ENCODE results near the gene FRAT1. TPM values are rescaled to one million over a fixed set of nuclear protein-coding genes. Genes with fewer than 3 reads are reported as not detected.

FRAT1 gene
- total and polyA plus RNA-seq, 2 of the 13 experiments (the other 11 are each of a cell fraction or from before 2014, with no cell fraction given) = 1.7 to 2.3 TPM

GRCh38 chr10:97333601-97334369, 14.7 kb downstream of the FRAT1 start (continued):
- TF ChIP-seq ZNF800 (CRISPR knock-in tag; IDR thresholded peaks at IDR 0.05) (no peak), ZNF782 (CRISPR knock-in tag; IDR thresholded peaks at IDR 0.05; ENCODE audit: borderline replicate concordance) (no peak), XBP1 (CRISPR knock-in tag; IDR thresholded peaks at IDR 0.05) (no peak), USF2 (IDR thresholded peaks at IDR 0.05; ENCODE audit: low read depth, low read length) (no peak), USF2 (CRISPR knock-in tag; IDR thresholded peaks at IDR 0.05; ENCODE audit: borderline replicate concordance) (no peak), ZNF615 (CRISPR knock-in tag; IDR thresholded peaks at IDR 0.05; ENCODE audit: borderline replicate concordance) (no peak), NR2F1 (CRISPR knock-in tag; IDR thresholded peaks at IDR 0.05) (no peak), ZNF513 (CRISPR knock-in tag; conservative IDR thresholded peaks at IDR 0.05) (no peak), TGIF2 (CRISPR knock-in tag; IDR thresholded peaks at IDR 0.05) (no peak), ZNF333 (CRISPR knock-in tag; IDR thresholded peaks at IDR 0.05; ENCODE audit: borderline replicate concordance) (no peak), THAP9 (CRISPR knock-in tag; IDR thresholded peaks at IDR 0.05; ENCODE audit: borderline replicate concordance) (no peak), NBN (conservative IDR thresholded peaks at IDR 0.05) (no peak), ZNF414 (CRISPR knock-in tag; IDR thresholded peaks at IDR 0.05) (no peak; the same call in 1 of the 2 replicates), ZNF367 (CRISPR knock-in tag; IDR thresholded peaks at IDR 0.05; ENCODE audit: borderline replicate concordance) (no peak), ZNF7 (CRISPR knock-in tag; IDR thresholded peaks at IDR 0.05) (no peak), TAF1 (CRISPR knock-in tag; IDR thresholded peaks at IDR 0.05) (peak; percentile 21; the same call in 1 of the 2 replicates), ZNF552 (CRISPR knock-in tag; IDR thresholded peaks at IDR 0.05; ENCODE audit: borderline replicate concordance) (no peak), ADNP (CRISPR knock-in tag; IDR thresholded peaks at IDR 0.05) (no peak), ZSCAN30 (CRISPR knock-in tag; IDR thresholded peaks at IDR 0.05) (no peak)

Data from HepG2 (cell line).